ENCODE measurements around the gene GLA.
A peak's percentile ranks its signal among the peaks of the same experiment; 100 is the strongest.

Gene GLA

GRCh38 chrX:101357166-101357795 is 50.4 kb downstream of the GLA start:
- Histone ChIP-seq H3K36me3 (ENCODE audit: low read length) (no peaks in the 10 kb centered on the region), H3F3A (ENCODE audit: insufficient read depth) (no peaks in the 10 kb centered on the region), H2AFZ (ENCODE audit: low read depth, low read length, severe bottlenecking) (no peak overlapping the region), H3K9ac (ENCODE audit: low read length) (no peak overlapping the region), H3K27me3 (ENCODE audit: low read length) (no peaks in the 10 kb centered on the region), H3K9me2 (replicated peaks; ENCODE audit: insufficient read depth, low read length) (no peaks in the 10 kb centered on the region), H4K20me1 (ENCODE audit: low read depth, low read length) (no peaks in the 10 kb centered on the region), H3K4me2 (ENCODE audit: low read depth, low read length, poor library complexity, severe bottlenecking) (no peak overlapping the region), H3K4me3 (ENCODE audit: insufficient read depth, low read length, poor library complexity, severe bottlenecking) (no peak overlapping the region), H3K9me3 (ENCODE audit: insufficient read depth, low read length) (no peaks in the 10 kb centered on the region), H3K27ac (ENCODE audit: low read depth, low read length) (no peak overlapping the region), H3K79me2 (ENCODE audit: insufficient read depth, low read length) (no peaks in the 10 kb centered on the region)
- TF ChIP-seq EZH2phosphoT487 (conservative IDR thresholded peaks at IDR 0.05; ENCODE audit: low read length) (no peak), CTCF (IDR thresholded peaks at IDR 0.05; ENCODE audit: insufficient read depth, low read length, poor library complexity, severe bottlenecking) (no peak)

DNA sequence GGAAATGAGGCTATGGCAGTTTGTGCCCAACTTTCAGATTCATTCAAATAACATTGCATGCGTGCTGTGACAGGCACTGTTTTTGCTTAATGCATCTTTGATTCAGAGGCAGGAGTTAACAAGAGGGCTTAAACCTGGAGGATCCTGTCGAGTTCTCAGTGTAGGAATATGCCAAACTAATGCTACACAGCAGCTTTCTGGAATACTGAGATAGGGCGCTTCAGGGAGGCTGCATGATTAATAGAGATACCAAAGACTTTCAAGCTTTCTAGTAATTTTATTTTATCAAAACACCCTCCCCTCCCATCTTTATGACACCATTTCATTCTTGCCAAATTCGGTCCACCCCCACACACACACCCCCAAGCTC is 58.5 kb downstream of the GLA start:
- Histone ChIP-seq H3K4me2 (ENCODE audit: low read depth, low read length, poor library complexity, severe bottlenecking) (peak overlapping the region; percentile 89), H3K4me3 (ENCODE audit: insufficient read depth, low read length, poor library complexity, severe bottlenecking) (peak overlapping the region; percentile 92), H3K9me2 (replicated peaks; ENCODE audit: insufficient read depth, low read length) (no peaks in the 10 kb centered on the region), H3K79me2 (ENCODE audit: insufficient read depth, low read length) (peaks cover 35% of the 10 kb centered on the region), H3F3A (ENCODE audit: insufficient read depth) (peaks cover 11% of the 10 kb centered on the region; the same call in 1 of the 2 replicates), H2AFZ (ENCODE audit: low read depth, low read length, severe bottlenecking) (peak overlapping the region; percentile 86), H3K27me3 (ENCODE audit: low read length) (no peaks in the 10 kb centered on the region), H3K9ac (ENCODE audit: low read length) (peak overlapping the region; percentile 89), H3K36me3 (ENCODE audit: low read length) (no peaks in the 10 kb centered on the region), H4K20me1 (ENCODE audit: low read depth, low read length) (no peaks in the 10 kb centered on the region), H3K9me3 (ENCODE audit: insufficient read depth, low read length) (no peaks in the 10 kb centered on the region), H3K27ac (ENCODE audit: low read depth, low read length) (peak overlapping the region; percentile 69)
- TF ChIP-seq CTCF (IDR thresholded peaks at IDR 0.05; ENCODE audit: insufficient read depth, low read length, poor library complexity, severe bottlenecking) (no peak), EZH2phosphoT487 (conservative IDR thresholded peaks at IDR 0.05; ENCODE audit: low read length) (no peak)

GRCh38 chrX:101348452-101349192 is 59.1 kb downstream of the GLA start, which contains the start of gene TIMM8A:
TIMM8A (minus strand) TSS chrX:101348742; CDS start chrX:101348664, 78 bp downstream.
- Histone ChIP-seq H3K27me3 (ENCODE audit: low read length) (no peaks in the 10 kb centered on the region), H3K36me3 (ENCODE audit: low read length) (no peaks in the 10 kb centered on the region), H3K79me2 (ENCODE audit: insufficient read depth, low read length) (peaks cover 35% of the 10 kb centered on the region), H2AFZ (ENCODE audit: low read depth, low read length, severe bottlenecking) (peak within 1 kb of the TSS; percentile 86), H4K20me1 (ENCODE audit: low read depth, low read length) (no peaks in the 10 kb centered on the region), H3K4me2 (ENCODE audit: low read depth, low read length, poor library complexity, severe bottlenecking) (peak within 1 kb of the TSS; percentile 89), H3K9me2 (replicated peaks; ENCODE audit: insufficient read depth, low read length) (no peaks in the 10 kb centered on the region), H3F3A (ENCODE audit: insufficient read depth) (peaks cover 11% of the 10 kb centered on the region; the same call in 1 of the 2 replicates), H3K9me3 (ENCODE audit: insufficient read depth, low read length) (no peaks in the 10 kb centered on the region), H3K27ac (ENCODE audit: low read depth, low read length) (peak within 1 kb of the TSS; percentile 69), H3K9ac (ENCODE audit: low read length) (peak within 1 kb of the TSS; percentile 89), H3K4me3 (ENCODE audit: insufficient read depth, low read length, poor library complexity, severe bottlenecking) (peak within 1 kb of the TSS; percentile 92)
- no peak for TF ChIP-seq EZH2phosphoT487 (conservative IDR thresholded peaks at IDR 0.05; ENCODE audit: low read length)
- no peak for TF ChIP-seq CTCF (IDR thresholded peaks at IDR 0.05; ENCODE audit: insufficient read depth, low read length, poor library complexity, severe bottlenecking)

Data from SU-DHL-6 (cell line).